HFFc6 (cell line): ENCODE measurements around the gene GTF2E1. TPM values are rescaled to one million over a fixed set of nuclear protein-coding genes. Genes with fewer than 3 reads are reported as not detected.

Experiments
- DNase-seq: peaks from one replicate; pipeline ENCODE4 v3.0.0-alpha.2; 2018
- H3K27ac Mint-ChIP-seq: 2 replicates; pipeline ENCODE4 v1.8.0; 2020; ENCODE audit warnings: mild to moderate bottlenecking, mixed read lengths
- H3K27me3 Mint-ChIP-seq: 2 replicates; pipeline ENCODE4 v1.8.0; 2021; ENCODE audit warnings: mild to moderate bottlenecking, moderate library complexity, mixed read lengths; ENCODE audit not compliant: insufficient read depth
- H3K36me3 Mint-ChIP-seq: 2 replicates; pipeline ENCODE4 v1.8.0; 2021; ENCODE audit warnings: low read depth, mixed read lengths
- H3K4me1 Mint-ChIP-seq: 2 replicates; pipeline ENCODE4 v1.8.0; 2020; ENCODE audit warnings: low read depth, mixed read lengths
- H3K4me3 Mint-ChIP-seq: 2 replicates; pipeline ENCODE4 v1.8.0; 2020; ENCODE audit warnings: mild to moderate bottlenecking, moderate library complexity, mixed read lengths
- H3K9me3 Mint-ChIP-seq: 2 replicates; pipeline ENCODE4 v1.8.0; 2020; ENCODE audit warnings: mild to moderate bottlenecking, mixed read lengths
- total RNA-seq, 6 experiments: library from RNA; stranded (reverse); fragmentation: NEBNext Ultra II Directional; extraction: Animal tissue kit (Norgen Biotek cat#: 25700); gene quantifications; 2 replicates in 1 of 6; 3 replicates in 5 of 6; pipeline ENCODE4 v1.2.3, GENCODE V29; 2021
- TF ChIP-seq, protein P1 (sequence below): fragments of 200-600 bp; sonication (generic); IDR thresholded peaks from 2 replicates; pipeline ENCODE4 v1.5.0; 2021; ENCODE audit warnings: antibody characterized with exemption, mild to moderate bottlenecking

GTF2E1 gene
- total RNA-seq, 6 experiments from 2014 or later: 28.6 to 35.7 (median 29.9) TPM

DNA sequence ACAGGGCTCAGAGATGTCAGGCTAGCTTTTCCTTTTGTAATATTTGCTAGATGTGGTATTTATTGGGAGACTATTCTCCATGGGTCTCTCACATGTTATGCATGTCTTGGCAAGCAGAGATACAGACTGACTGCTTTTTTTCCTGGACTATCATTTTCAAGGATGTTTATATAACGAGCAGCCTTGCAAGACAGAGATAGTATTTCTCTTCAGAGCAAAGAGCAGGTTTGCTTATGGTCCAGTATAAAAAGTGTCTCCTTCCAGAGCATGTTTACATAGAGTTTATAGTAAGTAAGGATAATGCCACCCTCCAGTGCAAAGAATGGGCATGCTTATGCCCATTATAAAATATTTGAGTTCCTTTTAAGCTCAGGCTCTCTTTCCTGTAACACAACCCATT, 24.6 kb downstream of the GTF2E1 start:
- Mint-ChIP-seq H3K4me3 (no peak overlapping the region), H3K36me3 (peaks cover 34% of the 10 kb centered on the region), H3K27ac (peak overlapping the region; percentile 79), H3K9me3 (no peaks in the 10 kb centered on the region), H3K4me1 (peaks cover 85% of the 10 kb centered on the region), H3K27me3 (no peaks in the 10 kb centered on the region)
- TF ChIP-seq, protein P1, sequence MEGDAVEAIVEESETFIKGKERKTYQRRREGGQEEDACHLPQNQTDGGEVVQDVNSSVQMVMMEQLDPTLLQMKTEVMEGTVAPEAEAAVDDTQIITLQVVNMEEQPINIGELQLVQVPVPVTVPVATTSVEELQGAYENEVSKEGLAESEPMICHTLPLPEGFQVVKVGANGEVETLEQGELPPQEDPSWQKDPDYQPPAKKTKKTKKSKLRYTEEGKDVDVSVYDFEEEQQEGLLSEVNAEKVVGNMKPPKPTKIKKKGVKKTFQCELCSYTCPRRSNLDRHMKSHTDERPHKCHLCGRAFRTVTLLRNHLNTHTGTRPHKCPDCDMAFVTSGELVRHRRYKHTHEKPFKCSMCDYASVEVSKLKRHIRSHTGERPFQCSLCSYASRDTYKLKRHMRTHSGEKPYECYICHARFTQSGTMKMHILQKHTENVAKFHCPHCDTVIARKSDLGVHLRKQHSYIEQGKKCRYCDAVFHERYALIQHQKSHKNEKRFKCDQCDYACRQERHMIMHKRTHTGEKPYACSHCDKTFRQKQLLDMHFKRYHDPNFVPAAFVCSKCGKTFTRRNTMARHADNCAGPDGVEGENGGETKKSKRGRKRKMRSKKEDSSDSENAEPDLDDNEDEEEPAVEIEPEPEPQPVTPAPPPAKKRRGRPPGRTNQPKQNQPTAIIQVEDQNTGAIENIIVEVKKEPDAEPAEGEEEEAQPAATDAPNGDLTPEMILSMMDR: no peak
- no peak for DNase-seq

DNA sequence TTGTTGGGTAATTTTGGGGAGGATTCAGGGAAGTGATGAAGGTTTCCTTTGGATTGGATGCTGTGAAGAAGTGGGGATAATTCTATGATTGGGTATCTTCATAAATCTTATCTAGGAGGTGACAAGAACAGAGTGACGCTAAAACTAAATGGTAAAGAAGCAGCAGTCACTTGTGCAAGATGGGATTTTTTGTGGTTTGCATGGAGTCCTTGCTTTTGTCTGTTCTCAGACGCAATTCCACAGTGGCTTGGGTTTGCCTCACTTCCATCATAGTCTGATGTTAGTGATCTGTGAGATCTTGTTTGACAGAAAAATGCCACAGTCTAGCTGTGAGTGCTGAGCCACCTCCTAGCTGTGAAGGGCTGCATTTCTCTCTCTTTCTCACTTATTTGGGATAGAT, 26.9 kb downstream of the GTF2E1 start:
- Mint-ChIP-seq H3K9me3 (no peaks in the 10 kb centered on the region), H3K4me3 (no peak overlapping the region), H3K27ac (no peak overlapping the region), H3K4me1 (peaks cover 73% of the 10 kb centered on the region), H3K36me3 (peaks cover 29% of the 10 kb centered on the region), H3K27me3 (0 out of 2 replicates have a peak, but pooled peaks cover 2% of the 10 kb centered on the region)
- no peak for DNase-seq
- TF ChIP-seq, protein P1: no peak

DNA sequence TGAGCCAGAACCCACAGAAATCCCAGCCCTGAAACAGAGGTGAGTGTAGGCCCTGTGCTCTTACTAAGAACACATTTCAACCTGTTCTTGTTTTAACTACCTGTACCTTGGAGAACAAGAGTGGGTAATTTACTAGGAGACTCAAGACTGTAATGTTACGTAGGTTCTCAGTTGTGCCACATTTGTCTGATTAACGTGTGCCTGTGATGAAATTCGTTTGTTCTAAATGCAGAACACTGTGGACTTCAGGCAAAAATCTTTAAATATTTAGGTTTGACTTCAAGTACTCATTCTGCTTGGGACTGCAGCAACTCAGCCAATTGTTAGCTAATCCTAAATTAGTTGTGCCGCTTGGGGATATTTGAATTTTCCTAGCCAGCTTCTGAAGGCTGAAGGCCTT, 28.3 kb downstream of the GTF2E1 start:
- no peak overlapping the region for H3K27ac Mint-ChIP-seq
- H3K4me1 Mint-ChIP-seq: peaks cover 60% of the 10 kb centered on the region
- H3K27me3 Mint-ChIP-seq: 0 out of 2 replicates have a peak, but pooled peaks cover 2% of the 10 kb centered on the region
- TF ChIP-seq, protein P1: no peak
- H3K4me3 Mint-ChIP-seq: no peak overlapping the region
- peaks cover 25% of the 10 kb centered on the region for H3K36me3 Mint-ChIP-seq
- DNase-seq: no peak
- H3K9me3 Mint-ChIP-seq: no peaks in the 10 kb centered on the region

DNA sequence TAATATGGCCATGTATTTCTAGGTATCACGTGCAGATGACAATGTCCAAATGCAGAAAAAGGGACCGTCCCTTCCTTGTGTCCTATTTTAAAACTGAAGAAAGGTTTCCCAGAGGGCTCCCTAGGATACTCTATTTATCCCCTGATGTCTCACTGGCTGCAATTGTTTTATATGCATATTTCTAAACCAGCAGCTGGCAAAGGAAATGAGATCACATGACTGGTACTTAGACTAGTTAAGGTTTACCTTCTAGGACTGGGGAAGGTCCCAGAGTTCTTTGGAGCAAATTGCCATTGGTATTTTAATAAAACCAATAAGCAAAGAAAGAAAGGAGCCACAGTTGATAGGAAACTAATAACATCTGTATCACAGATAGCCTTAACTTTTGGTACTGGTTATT, 29.5 kb downstream of the GTF2E1 start:
- 0 out of 2 replicates have a peak, but pooled peaks cover 2% of the 10 kb centered on the region for H3K27me3 Mint-ChIP-seq
- H3K4me1 Mint-ChIP-seq: peaks cover 48% of the 10 kb centered on the region
- TF ChIP-seq, protein P1: no peak
- H3K9me3 Mint-ChIP-seq: no peaks in the 10 kb centered on the region
- H3K27ac Mint-ChIP-seq: peak overlapping the region; percentile 61; the same call in 1 of the 2 replicates
- H3K36me3 Mint-ChIP-seq: peaks cover 25% of the 10 kb centered on the region
- H3K4me3 Mint-ChIP-seq: no peak overlapping the region
- no peak for DNase-seq

DNA sequence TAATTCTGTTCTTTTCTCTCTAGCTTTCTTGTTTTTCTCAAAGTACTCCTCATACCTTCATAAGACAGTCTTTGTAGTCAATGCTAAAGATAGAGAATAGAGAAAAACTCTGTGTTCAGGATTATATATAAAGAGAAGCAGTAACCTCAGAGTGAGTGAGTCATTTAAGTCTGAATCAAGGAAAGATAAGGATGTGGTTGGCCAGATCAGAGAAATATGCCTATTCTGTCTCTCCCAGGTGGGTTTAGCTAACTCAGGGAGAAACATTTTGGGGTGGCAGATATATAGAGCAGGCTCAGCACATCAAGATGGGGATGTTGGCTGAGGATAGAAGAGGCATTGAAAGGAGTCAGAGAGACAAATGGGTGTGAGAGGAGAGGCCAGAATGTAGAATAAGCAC, 31.4 kb downstream of the GTF2E1 start:
- Mint-ChIP-seq H3K4me1 (peaks cover 37% of the 10 kb centered on the region), H3K9me3 (no peaks in the 10 kb centered on the region), H3K4me3 (no peak overlapping the region), H3K27me3 (0 out of 2 replicates have a peak, but pooled peaks cover 2% of the 10 kb centered on the region), H3K27ac (no peak overlapping the region), H3K36me3 (peaks cover 29% of the 10 kb centered on the region)
- TF ChIP-seq, protein P1: no peak
- peak; percentile 42 for DNase-seq

DNA sequence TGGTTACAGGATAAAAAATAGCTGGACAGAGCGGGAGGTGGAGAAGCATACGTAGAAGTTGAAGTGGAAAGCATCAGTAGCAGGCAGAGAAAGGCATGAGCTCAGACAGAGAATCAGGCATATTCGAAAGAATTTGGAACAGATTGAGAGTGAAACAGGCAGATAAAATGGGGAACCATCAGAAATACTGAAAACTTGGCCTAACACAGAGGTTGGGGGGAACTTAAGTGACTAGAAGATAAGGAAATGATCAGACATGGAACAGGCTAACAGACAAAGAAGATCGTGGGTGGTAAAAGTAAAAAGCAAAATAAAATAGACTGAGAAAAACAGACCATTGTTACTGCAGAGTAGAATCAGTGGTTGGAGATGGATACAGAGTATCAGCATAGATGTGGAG, 32.9 kb downstream of the GTF2E1 start:
- no peak for DNase-seq
- Mint-ChIP-seq H3K4me3 (no peak overlapping the region), H3K27me3 (0 out of 2 replicates have a peak, but pooled peaks cover 2% of the 10 kb centered on the region), H3K9me3 (no peaks in the 10 kb centered on the region), H3K4me1 (peaks cover 46% of the 10 kb centered on the region), H3K36me3 (peaks cover 38% of the 10 kb centered on the region), H3K27ac (no peak overlapping the region)
- TF ChIP-seq, protein P1: no peak
